ENCODE results near the gene UGCG. TPM values are rescaled to one million over a fixed set of nuclear protein-coding genes. Genes with fewer than 3 reads are reported as not detected.

Gene UGCG
- total RNA-seq, 1 donor from 2014 or later, result 48.1 TPM

DNA sequence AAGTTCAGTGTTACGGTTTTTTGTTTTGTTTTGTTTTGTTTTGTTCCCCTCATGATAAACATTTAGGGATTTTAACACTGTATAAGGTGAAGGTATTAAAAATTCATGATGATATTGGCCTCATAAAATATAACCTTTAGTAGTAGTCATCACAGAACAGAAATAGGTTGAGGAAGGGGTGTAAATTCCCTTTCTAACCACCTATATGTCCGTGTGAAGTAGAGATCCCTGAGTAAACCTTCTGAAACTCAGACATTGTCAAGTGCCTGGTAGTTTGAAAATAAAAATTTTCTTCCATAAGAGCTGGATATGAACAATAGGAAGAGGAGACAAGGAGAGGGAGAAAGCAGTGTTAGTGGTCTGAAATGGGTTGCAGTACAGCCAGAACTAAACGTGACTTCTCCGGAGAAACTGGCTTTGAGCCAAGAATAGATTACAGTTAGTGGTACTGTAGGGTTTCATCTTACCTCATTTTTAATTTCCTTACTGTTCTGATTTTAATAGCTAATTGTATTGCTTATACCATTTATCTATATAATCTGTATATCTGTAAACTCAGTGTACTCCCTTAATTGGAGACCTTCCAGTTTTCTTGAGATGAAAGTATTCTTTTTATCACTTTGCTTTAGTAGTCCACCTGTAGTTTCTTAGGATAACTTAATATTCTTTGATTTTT, 18.3 kb downstream of the UGCG start:
- no peaks in the 10 kb centered on the region for H3K27me3 ChIP-seq
- no peak overlapping the region for H2AFZ ChIP-seq (replicated peaks)
- H3K27ac Mint-ChIP-seq, result no peak overlapping the region
- no peak overlapping the region for H3K9ac ChIP-seq
- peaks cover 35% of the 10 kb centered on the region for H4K20me1 ChIP-seq (ENCODE audit: low read depth)
- no peak overlapping the region for H3K27ac ChIP-seq
- no peak for TF ChIP-seq EZH2 (IDR thresholded peaks at IDR 0.05)
- TF ChIP-seq, protein P1, sequence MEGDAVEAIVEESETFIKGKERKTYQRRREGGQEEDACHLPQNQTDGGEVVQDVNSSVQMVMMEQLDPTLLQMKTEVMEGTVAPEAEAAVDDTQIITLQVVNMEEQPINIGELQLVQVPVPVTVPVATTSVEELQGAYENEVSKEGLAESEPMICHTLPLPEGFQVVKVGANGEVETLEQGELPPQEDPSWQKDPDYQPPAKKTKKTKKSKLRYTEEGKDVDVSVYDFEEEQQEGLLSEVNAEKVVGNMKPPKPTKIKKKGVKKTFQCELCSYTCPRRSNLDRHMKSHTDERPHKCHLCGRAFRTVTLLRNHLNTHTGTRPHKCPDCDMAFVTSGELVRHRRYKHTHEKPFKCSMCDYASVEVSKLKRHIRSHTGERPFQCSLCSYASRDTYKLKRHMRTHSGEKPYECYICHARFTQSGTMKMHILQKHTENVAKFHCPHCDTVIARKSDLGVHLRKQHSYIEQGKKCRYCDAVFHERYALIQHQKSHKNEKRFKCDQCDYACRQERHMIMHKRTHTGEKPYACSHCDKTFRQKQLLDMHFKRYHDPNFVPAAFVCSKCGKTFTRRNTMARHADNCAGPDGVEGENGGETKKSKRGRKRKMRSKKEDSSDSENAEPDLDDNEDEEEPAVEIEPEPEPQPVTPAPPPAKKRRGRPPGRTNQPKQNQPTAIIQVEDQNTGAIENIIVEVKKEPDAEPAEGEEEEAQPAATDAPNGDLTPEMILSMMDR (IDR thresholded peaks at IDR 0.05), result no peak
- TF ChIP-seq EZH2phosphoT487 (IDR thresholded peaks at IDR 0.05), result no peak
- DNase-seq (ENCODE audit: low spot score), result no peak
- H3K36me3 ChIP-seq, result peaks cover 3% of the 10 kb centered on the region
- no peaks in the 10 kb centered on the region for H3K27me3 Mint-ChIP-seq (ENCODE audit: insufficient read depth, low read depth)
- H3K4me3 ChIP-seq, result no peak overlapping the region
- no peak overlapping the region for H3K4me3 Mint-ChIP-seq
- H3K79me2 ChIP-seq (ENCODE audit: low read depth), result peaks cover 53% of the 10 kb centered on the region
- no peaks in the 10 kb centered on the region for H3K4me1 Mint-ChIP-seq
- no peaks in the 10 kb centered on the region for H3K9me3 ChIP-seq (ENCODE audit: low read depth)
- no peaks in the 10 kb centered on the region for H3K9me3 Mint-ChIP-seq
- no peaks in the 10 kb centered on the region for H3K4me1 ChIP-seq
- H3K4me2 ChIP-seq, result no peak overlapping the region
- H3K36me3 Mint-ChIP-seq, result peaks cover 20% of the 10 kb centered on the region
- no peaks in the 10 kb centered on the region for H3F3A ChIP-seq (ENCODE audit: low read depth)

DNA sequence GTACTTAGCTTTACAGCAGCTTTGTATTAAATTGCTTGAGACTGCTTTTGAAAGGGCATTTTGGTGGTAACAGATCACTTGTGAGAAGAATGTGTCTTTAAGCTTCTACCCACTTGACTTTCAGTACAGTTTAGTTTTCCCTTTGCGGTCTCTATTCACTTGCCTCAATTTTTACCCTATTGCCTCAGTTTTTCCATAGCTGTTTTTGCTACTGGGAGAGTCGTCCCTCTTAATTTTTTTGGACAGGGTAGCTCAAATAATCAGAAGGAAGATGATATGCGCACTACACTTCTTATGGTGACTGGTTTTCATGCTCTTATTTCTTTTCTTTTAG, 18.8 kb downstream of the UGCG start:
- H3K4me3 ChIP-seq, result no peak overlapping the region
- Mint-ChIP-seq H3K4me3 (no peak overlapping the region), H3K27me3 (ENCODE audit: insufficient read depth, low read depth) (no peaks in the 10 kb centered on the region), H3K4me1 (no peaks in the 10 kb centered on the region), H3K9me3 (no peaks in the 10 kb centered on the region), H3K27ac (no peak overlapping the region), H3K36me3 (peaks cover 23% of the 10 kb centered on the region)
- DNase-seq (ENCODE audit: low spot score), result no peak
- no peaks in the 10 kb centered on the region for H3K9me3 ChIP-seq (ENCODE audit: low read depth)
- no peak overlapping the region for H2AFZ ChIP-seq (replicated peaks)
- no peaks in the 10 kb centered on the region for H3K27me3 ChIP-seq
- no peak overlapping the region for H3K27ac ChIP-seq
- H3K4me2 ChIP-seq, result no peak overlapping the region
- H3K36me3 ChIP-seq, result peaks cover 3% of the 10 kb centered on the region
- peaks cover 30% of the 10 kb centered on the region for H4K20me1 ChIP-seq (ENCODE audit: low read depth)
- H3K4me1 ChIP-seq, result no peaks in the 10 kb centered on the region
- TF ChIP-seq EZH2phosphoT487 (IDR thresholded peaks at IDR 0.05) (no peak), EZH2 (IDR thresholded peaks at IDR 0.05) (no peak)
- TF ChIP-seq, protein P1 (IDR thresholded peaks at IDR 0.05), result no peak
- no peak overlapping the region for H3K9ac ChIP-seq
- peaks cover 48% of the 10 kb centered on the region for H3K79me2 ChIP-seq (ENCODE audit: low read depth)
- no peaks in the 10 kb centered on the region for H3F3A ChIP-seq (ENCODE audit: low read depth)

DNA sequence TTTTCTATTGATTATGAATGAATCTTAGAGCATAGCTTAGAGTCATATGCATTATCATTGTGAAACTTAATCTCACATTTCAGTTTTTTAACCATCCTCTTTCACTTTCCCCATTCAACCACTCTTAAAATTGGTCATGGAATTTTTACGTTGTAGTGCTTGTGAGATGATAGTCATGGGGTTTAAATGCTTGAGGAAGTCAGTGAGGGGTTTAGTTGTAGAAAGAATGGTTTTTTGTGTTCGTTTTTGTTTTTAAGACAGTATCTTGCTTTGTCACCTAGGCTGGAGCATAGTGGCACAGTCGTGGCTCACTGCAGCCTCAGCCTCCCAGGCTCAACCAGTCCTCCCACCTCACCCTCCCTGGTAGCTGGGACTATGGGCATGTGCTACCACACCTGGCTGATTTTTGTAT, 19.6 kb downstream of the UGCG start:
- Mint-ChIP-seq H3K4me3 (no peak overlapping the region), H3K36me3 (peaks cover 24% of the 10 kb centered on the region), H3K27ac (no peak overlapping the region), H3K4me1 (no peaks in the 10 kb centered on the region), H3K27me3 (ENCODE audit: insufficient read depth, low read depth) (no peaks in the 10 kb centered on the region), H3K9me3 (no peaks in the 10 kb centered on the region)
- no peak for DNase-seq (ENCODE audit: low spot score)
- H4K20me1 ChIP-seq (ENCODE audit: low read depth), result peaks cover 21% of the 10 kb centered on the region
- H3K4me3 ChIP-seq, result no peak overlapping the region
- H3K4me2 ChIP-seq, result no peak overlapping the region
- H3K4me1 ChIP-seq, result no peaks in the 10 kb centered on the region
- no peak overlapping the region for H3K9ac ChIP-seq
- H3K9me3 ChIP-seq (ENCODE audit: low read depth), result no peaks in the 10 kb centered on the region
- H3F3A ChIP-seq (ENCODE audit: low read depth), result no peaks in the 10 kb centered on the region
- H3K27me3 ChIP-seq, result no peaks in the 10 kb centered on the region
- H2AFZ ChIP-seq (replicated peaks), result no peak overlapping the region
- H3K79me2 ChIP-seq (ENCODE audit: low read depth), result peaks cover 40% of the 10 kb centered on the region
- H3K27ac ChIP-seq, result no peak overlapping the region
- peaks cover 3% of the 10 kb centered on the region for H3K36me3 ChIP-seq
- TF ChIP-seq, protein P1 (IDR thresholded peaks at IDR 0.05), result no peak
- TF ChIP-seq EZH2phosphoT487 (IDR thresholded peaks at IDR 0.05) (no peak), EZH2 (IDR thresholded peaks at IDR 0.05) (no peak)

Measured in neural progenitor cell (in vitro differentiated cells).